Cardiac muscle cell (in vitro differentiated cells and primary cell): ENCODE results near the gene KDM3B. TPM values are rescaled to one million over a fixed set of nuclear protein-coding genes. Genes with fewer than 3 reads are reported as not detected.
A peak's percentile ranks its signal among the peaks of the same experiment; 100 is the strongest.

Experiments
- DNase-seq, 2 donors: peaks; one replicate each; pipeline versions ENCODE4 v3.0.0 to v3.0.0-alpha.2; 2010 to 2017; ENCODE audit warnings: low read depth in 1 of 2, low spot score in 1 of 2
- H3K27ac ChIP-seq: fragments of 200-600 bp; sonication (generic); 2 replicates; pipeline ENCODE4 v1.5.1; 2016
- H3K27me3 ChIP-seq: fragments of 200-600 bp; sonication (generic); 2 replicates; pipeline ENCODE4 v1.6.0; 2016; ENCODE audit warnings: control low read depth
- H3K36me3 ChIP-seq: fragments of 200-600 bp; sonication (generic); 2 replicates; pipeline ENCODE4 v1.5.1; 2016; ENCODE audit warnings: control low read depth
- H3K4me1 ChIP-seq: fragments of 200-600 bp; sonication (generic); 2 replicates; pipeline ENCODE4 v1.8.1; 2017; ENCODE audit warnings: low read depth, mild to moderate bottlenecking, mixed run types
- H3K4me3 ChIP-seq: fragments of 200-600 bp; sonication (generic); 2 replicates; pipeline ENCODE4 v1.5.1; 2016; ENCODE audit warnings: mild to moderate bottlenecking
- H3K9me3 ChIP-seq: fragments of 200-600 bp; sonication (generic); 2 replicates; pipeline ENCODE4 v1.5.1; 2017; ENCODE audit warnings: low read depth, mild to moderate bottlenecking, control low read depth
- CTCF ChIP-seq: IDR thresholded peaks from 2 replicates; pipeline ENCODE4 v1.5.1; 2012; ENCODE audit warnings: low read depth, mild to moderate bottlenecking, low read length
- polyA plus RNA-seq: library from polyadenylated mRNA; unstranded; fragments of >200 nt; fragmentation: Nextera tagmentation; extraction: Ambion mirVana; gene quantifications from 2 replicates; pipeline ENCODE4 v1.2.1, GENCODE V29; 2016
- total RNA-seq: library from RNA; depleted of rRNA; stranded (reverse); fragments of >200 nt; gene quantifications from 2 replicates; pipeline ENCODE4 v1.2.3, GENCODE V29; 2016

The KDM3B gene
- total and polyA plus RNA-seq, 2 experiments from 2014 or later, result 36.5 to 99.2 TPM

GRCh38 chr5:138453590-138453989 is 101.1 kb downstream of the KDM3B start:
- Histone ChIP-seq H3K4me1 (peaks cover 20% of the 10 kb centered on the region), H3K4me3 (no peak overlapping the region), H3K27ac (no peak overlapping the region), H3K36me3 (no peaks in the 10 kb centered on the region), H3K9me3 (no peaks in the 10 kb centered on the region), H3K27me3 (no peaks in the 10 kb centered on the region)
- no peak for DNase-seq
- no peak for TF ChIP-seq CTCF

- Histone ChIP-seq H3K36me3 (no peaks in the 10 kb centered on the region), H3K4me3 (no peak overlapping the region), H3K27me3 (no peaks in the 10 kb centered on the region), H3K9me3 (no peaks in the 10 kb centered on the region), H3K27ac (no peak overlapping the region), H3K4me1 (peaks cover 24% of the 10 kb centered on the region)
- DNase-seq, result no peak
- no peak for TF ChIP-seq CTCF
Observed at GRCh38 chr5:138454121-138454520, 101.6 kb downstream of the KDM3B start.

GRCh38 chr5:138455232-138455930 is 102.9 kb downstream of the KDM3B start:
- no peaks in the 10 kb centered on the region for H3K36me3 ChIP-seq
- no peak overlapping the region for H3K4me3 ChIP-seq
- H3K4me1 ChIP-seq, result peaks cover 37% of the 10 kb centered on the region
- no peak for TF ChIP-seq CTCF
- H3K27me3 ChIP-seq, result no peaks in the 10 kb centered on the region
- H3K9me3 ChIP-seq, result no peaks in the 10 kb centered on the region
- peak overlapping the region; percentile 9 for H3K27ac ChIP-seq
- DNase-seq, result no peak

- TF ChIP-seq CTCF, result peak; percentile 1
- H3K4me1 ChIP-seq, result peaks cover 47% of the 10 kb centered on the region
- no peak overlapping the region for H3K4me3 ChIP-seq
- peak overlapping the region; percentile 58 for H3K27ac ChIP-seq
- DNase-seq, result no peak
- no peaks in the 10 kb centered on the region for H3K27me3 ChIP-seq
- no peaks in the 10 kb centered on the region for H3K9me3 ChIP-seq
- H3K36me3 ChIP-seq, result no peaks in the 10 kb centered on the region
Observed at GRCh38 chr5:138457531-138458275, 105.2 kb downstream of the KDM3B start.

DNA sequence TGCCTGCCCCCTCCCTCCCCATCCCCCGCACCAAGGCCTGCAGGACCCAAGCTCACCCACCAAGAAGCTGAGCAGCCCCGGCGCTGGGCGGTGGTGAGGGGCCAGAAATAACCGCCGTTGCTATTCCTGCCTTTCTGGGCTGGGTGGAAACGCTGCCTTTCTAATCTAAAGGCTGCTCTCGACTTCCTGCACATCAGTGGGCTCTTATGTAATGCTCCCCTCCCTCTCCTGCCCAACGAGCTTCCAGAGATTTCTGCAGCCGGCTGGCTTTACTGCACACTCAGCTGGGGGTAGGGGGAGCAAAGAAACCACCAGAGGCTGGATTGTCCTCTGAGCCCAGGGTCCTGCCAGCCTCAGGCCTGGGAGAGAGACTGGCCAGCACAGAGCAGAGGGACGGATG is 105.9 kb downstream of the KDM3B start:
- Histone ChIP-seq H3K27ac (peak overlapping the region; percentile 58), H3K36me3 (no peaks in the 10 kb centered on the region), H3K27me3 (no peaks in the 10 kb centered on the region), H3K4me1 (peaks cover 49% of the 10 kb centered on the region), H3K9me3 (no peaks in the 10 kb centered on the region), H3K4me3 (no peak overlapping the region)
- peak; percentile 58 to 69 for DNase-seq
- TF ChIP-seq CTCF, result no peak
